GM19468 (cell line): ENCODE data around the gene DDX10.
"Not testable (repeated sequence)": the region's sequence is repeated elsewhere in the genome, so short reads cannot be mapped to it uniquely, and the experiment has no call there.

Experiments
- ATAC-seq: cut with Tn5 transposase; IDR thresholded peaks from one replicate; pipeline ENCODE4 v1.9.1; 2021; ENCODE audit warnings: mild to moderate bottlenecking, moderate library complexity, moderate number of reproducible peaks; ENCODE audit not compliant: unreplicated experiment; ENCODE audit errors: extremely low read depth

Gene DDX10

GRCh38 chr11:108709741-108710140 lies 44.9 kb downstream of the DDX10 start:
- ATAC-seq = no peak

DNA sequence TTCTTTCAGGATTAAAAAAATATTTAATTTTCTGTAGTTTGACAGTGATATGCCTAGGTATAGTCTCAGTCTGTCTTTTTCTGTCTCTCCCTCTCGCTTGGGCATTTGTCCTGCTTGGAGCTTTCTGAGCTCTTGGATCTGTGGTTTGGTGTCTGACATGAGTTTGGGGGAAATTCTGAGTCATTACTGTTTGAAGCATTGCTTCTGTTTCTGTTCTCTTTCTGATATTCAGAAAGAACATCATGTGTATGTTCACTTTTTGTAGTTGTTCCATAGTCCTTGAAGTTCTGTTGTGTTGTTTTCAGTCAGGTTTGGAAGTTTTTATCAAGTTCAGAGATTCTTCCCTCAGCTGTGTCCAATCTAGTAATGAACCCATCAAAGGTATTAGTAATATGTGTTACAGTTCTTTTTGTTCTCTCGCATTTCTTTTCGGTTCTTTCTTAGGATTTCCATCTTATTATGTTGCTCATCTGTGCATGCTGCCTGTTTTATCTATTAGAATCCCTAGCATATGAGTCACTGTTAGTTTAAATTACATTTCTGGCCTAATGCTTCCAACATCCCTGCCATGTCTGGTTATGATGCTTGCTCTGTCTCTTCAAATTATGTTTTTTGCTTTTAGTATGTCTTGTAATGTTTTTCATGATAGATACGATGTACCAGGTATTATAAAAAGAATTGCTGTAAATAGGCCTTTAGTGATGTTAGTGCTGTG lies 48.4 kb downstream of the DDX10 start:
- no peak for ATAC-seq

GRCh38 chr11:108715239-108715638 lies 50.4 kb downstream of the DDX10 start:
- ATAC-seq = no peak

- no peak for ATAC-seq
These were observed 53.6 kb downstream of the DDX10 start for GRCh38 chr11:108718466-108718865.

DNA sequence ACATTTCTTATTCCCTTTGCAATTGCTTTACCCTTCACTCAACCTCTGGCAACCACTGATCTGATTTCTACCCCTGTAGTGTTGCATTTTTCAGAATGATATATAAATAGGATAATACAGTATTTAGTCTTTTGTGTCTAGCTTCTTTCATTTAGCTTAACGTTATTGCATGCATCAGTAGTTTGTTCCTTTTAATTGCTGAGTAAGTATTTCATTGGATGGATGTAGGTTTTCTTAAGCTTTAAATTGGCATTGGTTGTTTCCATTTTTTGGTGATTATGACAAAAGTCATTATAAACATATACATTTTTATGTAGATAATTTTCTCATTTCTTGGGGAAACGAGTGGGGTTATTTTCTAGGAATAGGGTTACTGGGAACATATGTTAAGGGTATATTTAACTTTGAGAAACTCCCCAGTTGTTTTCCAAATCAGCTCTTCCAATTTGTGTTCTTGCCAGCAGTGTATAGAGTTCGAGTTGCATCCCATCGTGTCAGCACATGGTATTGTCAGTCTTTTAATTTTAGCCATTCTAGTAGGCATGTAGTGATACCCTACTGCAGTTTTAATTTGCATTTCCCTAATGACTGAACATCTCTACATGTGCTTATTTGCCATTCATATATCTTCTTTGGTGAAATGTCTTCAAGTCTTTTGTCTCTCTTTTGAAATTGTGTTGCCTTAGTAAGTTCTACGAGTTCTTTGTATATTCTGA lies 60.3 kb downstream of the DDX10 start:
- no peak for ATAC-seq

DNA sequence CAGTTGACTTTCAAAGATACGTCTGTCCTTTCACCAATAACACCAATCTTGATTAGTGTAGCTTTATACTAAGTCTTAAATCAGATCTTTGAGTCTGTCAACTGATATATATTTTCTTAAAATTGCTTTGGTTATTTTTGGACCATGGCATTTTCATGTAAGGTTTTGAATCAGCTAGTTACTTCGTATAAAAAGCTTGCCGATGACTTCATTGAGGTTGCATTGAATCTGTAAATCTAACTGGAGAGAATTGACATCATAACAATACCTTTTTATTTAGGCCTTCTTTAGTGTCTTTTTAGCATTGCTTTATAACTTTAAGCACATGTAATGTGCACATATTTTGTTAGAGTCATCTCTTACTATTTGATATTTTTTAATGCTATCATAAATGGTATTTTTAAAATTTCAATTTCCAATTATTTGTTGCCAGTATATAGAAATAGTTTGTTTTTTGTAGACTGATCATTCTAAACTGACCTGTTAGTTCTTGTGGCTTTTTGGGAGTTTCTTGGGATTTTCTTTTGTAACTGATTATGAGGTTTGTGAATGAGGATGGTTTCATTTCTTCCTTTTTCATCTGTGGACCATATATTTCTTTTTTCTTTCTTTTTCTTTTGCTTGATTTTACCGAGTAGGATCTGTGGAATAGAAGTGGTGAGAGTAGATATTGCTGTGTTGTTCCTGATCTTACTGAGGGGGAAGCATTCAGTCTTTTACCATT lies 61.4 kb downstream of the DDX10 start:
- ATAC-seq = no peak

GRCh38 chr11:108727665-108728064 lies 62.8 kb downstream of the DDX10 start:
- ATAC-seq = peak; percentile 15

- ATAC-seq = no peak
These were observed 64.5 kb downstream of the DDX10 start for GRCh38 chr11:108729227-108729871.

GRCh38 chr11:108732395-108732794 lies 67.5 kb downstream of the DDX10 start:
- ATAC-seq = no peak

- ATAC-seq = peak; percentile 89
These were observed 68.7 kb downstream of the DDX10 start for GRCh38 chr11:108733479-108734116.

- ATAC-seq = no peak
These were observed 69.4 kb downstream of the DDX10 start for GRCh38 chr11:108734283-108734682.

DNA sequence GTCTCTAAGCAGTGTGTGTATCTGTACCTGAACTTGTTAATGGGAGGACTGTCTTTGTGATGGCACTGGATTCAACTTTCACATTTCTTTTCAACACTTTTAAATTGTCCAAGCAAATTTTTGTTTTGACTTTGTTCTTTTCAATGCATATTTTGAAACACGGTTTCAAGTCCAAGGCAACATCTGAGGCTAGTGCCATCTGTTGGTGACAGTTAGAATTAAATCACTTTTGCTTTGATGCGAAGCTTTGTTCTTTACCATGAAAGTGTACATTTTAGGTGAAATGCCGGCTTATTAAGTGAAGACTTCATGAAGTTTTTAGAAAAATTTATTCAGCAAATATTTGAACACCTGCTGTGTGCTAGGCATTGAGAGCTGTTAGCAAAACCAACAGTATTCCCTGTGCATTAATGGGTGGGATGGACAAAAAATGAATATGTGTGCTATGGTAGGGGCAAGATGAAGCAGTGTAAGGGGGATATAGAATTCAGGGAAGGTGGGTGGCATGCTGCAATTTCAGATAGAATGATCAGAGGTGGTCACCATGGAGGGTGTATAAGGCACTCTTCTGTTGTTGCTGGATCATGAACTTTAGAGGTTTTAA lies 70.2 kb downstream of the DDX10 start:
- no peak for ATAC-seq

GRCh38 chr11:108740132-108740531 lies 75.3 kb downstream of the DDX10 start:
- ATAC-seq = not testable (repeated sequence)

DNA sequence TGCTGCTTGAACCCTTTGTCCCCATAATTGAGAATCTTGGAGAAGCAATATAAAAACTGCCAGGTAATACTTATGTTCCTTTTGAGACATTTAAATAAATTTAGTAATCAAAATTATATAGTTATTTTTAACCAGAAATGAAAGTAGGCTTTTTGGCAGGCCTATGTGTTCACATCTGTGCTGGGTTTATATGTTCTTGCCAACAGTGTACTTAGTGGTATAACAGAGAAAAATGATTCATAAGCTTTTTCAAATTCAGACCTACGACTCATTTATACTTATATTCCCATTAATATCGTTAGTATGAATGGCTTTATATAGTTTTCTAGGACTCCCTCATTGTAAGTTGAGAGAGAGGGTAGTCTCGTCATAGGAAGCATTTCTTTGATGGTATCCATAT lies 79.0 kb downstream of the DDX10 start:
- no peak for ATAC-seq

GRCh38 chr11:108748968-108749367 lies 84.1 kb downstream of the DDX10 start:
- ATAC-seq = no peak

GRCh38 chr11:108751444-108751843 lies 86.6 kb downstream of the DDX10 start:
- no peak for ATAC-seq

DNA sequence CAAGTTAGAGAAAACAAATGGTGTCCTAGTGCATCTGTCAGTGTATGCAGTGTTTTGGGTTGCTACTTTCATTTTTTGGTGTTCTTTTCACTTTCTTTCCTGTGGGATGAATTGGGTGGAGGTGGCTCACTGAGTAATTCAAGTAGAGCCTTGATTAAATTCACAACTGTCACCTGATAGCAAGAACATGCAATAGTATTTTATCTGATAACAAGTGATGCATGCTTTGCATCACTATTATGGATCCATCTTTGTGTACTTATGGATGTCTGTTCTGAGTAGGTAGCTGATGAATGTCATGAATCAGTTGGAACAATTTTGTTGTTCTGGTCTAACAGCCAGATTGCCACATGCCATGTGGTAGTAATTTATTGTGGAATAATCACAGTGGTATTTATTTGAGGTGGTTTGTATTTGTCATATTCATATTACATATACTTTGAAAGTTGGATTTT lies 87.5 kb downstream of the DDX10 start:
- no peak for ATAC-seq

DNA sequence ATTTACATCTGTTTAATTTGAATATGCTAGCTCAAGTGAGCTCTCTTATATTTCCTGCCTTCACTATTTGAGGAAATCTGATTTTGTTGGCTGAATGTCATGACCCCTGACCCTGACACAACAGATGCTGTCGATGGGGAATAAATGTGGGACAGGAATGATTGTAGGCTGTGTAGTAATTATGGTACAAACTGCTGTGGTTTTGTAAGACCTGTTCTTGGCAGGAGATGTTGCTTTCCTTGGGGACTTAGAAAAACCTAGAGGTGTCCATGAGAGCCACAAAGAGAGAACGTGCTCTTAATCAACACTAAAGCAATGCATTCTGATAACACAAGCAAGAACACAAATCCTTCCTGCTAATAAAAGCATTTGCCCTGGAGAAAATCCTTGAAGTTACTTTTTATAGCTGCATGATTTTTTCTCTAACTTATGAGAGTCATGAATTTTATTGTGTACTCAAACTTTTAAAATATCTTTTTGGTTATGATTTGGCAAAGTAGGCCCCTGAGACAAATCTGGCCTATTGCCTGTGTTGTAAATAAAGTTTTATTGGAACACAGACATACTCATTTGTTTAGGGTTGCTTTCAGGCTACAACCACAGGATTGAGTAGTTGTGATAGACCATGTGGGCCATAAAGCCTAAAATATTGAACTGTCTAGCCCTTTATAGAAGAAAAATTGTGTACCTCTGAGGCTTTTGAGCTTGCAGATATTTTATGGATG lies 90.2 kb downstream of the DDX10 start:
- no peak for ATAC-seq

DNA sequence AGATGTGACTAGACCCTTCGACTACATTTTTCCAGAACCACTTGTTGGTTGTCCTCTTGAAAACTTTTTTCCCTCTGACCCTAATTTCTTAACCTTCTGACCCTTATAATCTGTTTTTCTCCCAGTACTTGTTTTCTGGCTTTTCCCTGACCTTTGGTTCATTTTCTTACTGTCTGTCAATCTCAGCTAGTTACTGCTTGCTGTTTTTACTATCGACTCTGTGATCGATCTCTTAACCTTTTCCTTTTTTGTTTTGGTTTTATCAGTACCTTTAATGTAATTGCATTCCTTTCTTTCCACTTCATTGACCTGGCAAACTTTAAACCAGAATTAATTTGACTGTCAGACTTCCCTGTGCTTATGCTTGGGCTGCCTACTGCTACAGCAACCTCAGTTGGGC lies 92.8 kb downstream of the DDX10 start:
- no peak for ATAC-seq
